ENCODE measurements around the gene OGFR. TPM values are rescaled to one million over a fixed set of nuclear protein-coding genes. Genes with fewer than 3 reads are reported as not detected.

The OGFR gene
- total RNA-seq, 2 donors from 2014 or later = 50.6 to 57.4 TPM

GRCh38 chr20:62840244-62841197 is 35.9 kb downstream of the OGFR start:
- no peaks in the 10 kb centered on the region for H3K36me3 ChIP-seq
- TF ChIP-seq CTCF (IDR thresholded peaks at IDR 0.05) = no peak
- no peak for ATAC-seq (ENCODE audit: insufficient number of reproducible peaks, low FRiP score, low read depth)

GRCh38 chr20:62841705-62842212 is 37.1 kb downstream of the OGFR start:
- DNase-seq (ENCODE audit: low spot score) (no peak), ATAC-seq (ENCODE audit: insufficient number of reproducible peaks, low FRiP score, low read depth) (no peak)
- Histone ChIP-seq H3K27me3 (replicated peaks; ENCODE audit: insufficient read depth) (no peaks in the 10 kb centered on the region), H3K4me3 (no peak overlapping the region), H3K9me3 (no peaks in the 10 kb centered on the region), H3K27ac (no peak overlapping the region), H3K36me3 (no peaks in the 10 kb centered on the region), H3K4me1 (ENCODE audit: control insufficient read depth in 1 of 2, low read depth in 2 of 2) (no peaks in the 10 kb centered on the region)
- no peak for TF ChIP-seq CTCF (IDR thresholded peaks at IDR 0.05)

More at GRCh38 chr20:62840244-62841197, 35.9 kb downstream of the OGFR start:
- no peak overlapping the region for H3K4me3 ChIP-seq
- no peaks in the 10 kb centered on the region for H3K27me3 ChIP-seq (replicated peaks; ENCODE audit: insufficient read depth)
- no peaks in the 10 kb centered on the region for H3K4me1 ChIP-seq (ENCODE audit: control insufficient read depth in 1 of 2, low read depth in 2 of 2)
- H3K9me3 ChIP-seq = no peaks in the 10 kb centered on the region
- H3K27ac ChIP-seq = no peak overlapping the region
- DNase-seq (ENCODE audit: low spot score) = no peak

GRCh38 chr20:62843656-62844055 is 39.0 kb downstream of the OGFR start:
- DNase-seq (ENCODE audit: low spot score) = no peak
- Histone ChIP-seq H3K36me3 (no peaks in the 10 kb centered on the region), H3K9me3 (no peaks in the 10 kb centered on the region), H3K27me3 (replicated peaks; ENCODE audit: insufficient read depth) (no peaks in the 10 kb centered on the region), H3K4me1 (ENCODE audit: control insufficient read depth in 1 of 2, low read depth in 2 of 2) (no peaks in the 10 kb centered on the region), H3K4me3 (no peak overlapping the region), H3K27ac (no peak overlapping the region)
- no peak for ATAC-seq (ENCODE audit: insufficient number of reproducible peaks, low FRiP score, low read depth)
- TF ChIP-seq CTCF (IDR thresholded peaks at IDR 0.05) = no peak

- ATAC-seq (ENCODE audit: insufficient number of reproducible peaks, low FRiP score, low read depth) = no peak
- Histone ChIP-seq H3K27ac (no peak overlapping the region), H3K4me3 (no peak overlapping the region), H3K9me3 (no peaks in the 10 kb centered on the region), H3K36me3 (no peaks in the 10 kb centered on the region), H3K27me3 (replicated peaks; ENCODE audit: insufficient read depth) (no peaks in the 10 kb centered on the region), H3K4me1 (ENCODE audit: control insufficient read depth in 1 of 2, low read depth in 2 of 2) (no peaks in the 10 kb centered on the region)
- TF ChIP-seq CTCF (IDR thresholded peaks at IDR 0.05) = no peak
- no peak for DNase-seq (ENCODE audit: low spot score)
Observed at GRCh38 chr20:62844182-62844581, 39.5 kb downstream of the OGFR start.

- Histone ChIP-seq H3K36me3 (no peaks in the 10 kb centered on the region), H3K27me3 (replicated peaks; ENCODE audit: insufficient read depth) (no peaks in the 10 kb centered on the region), H3K4me3 (no peak overlapping the region), H3K4me1 (ENCODE audit: control insufficient read depth in 1 of 2, low read depth in 2 of 2) (no peaks in the 10 kb centered on the region), H3K9me3 (no peaks in the 10 kb centered on the region), H3K27ac (no peak overlapping the region)
- no peak for ATAC-seq (ENCODE audit: insufficient number of reproducible peaks, low FRiP score, low read depth)
- no peak for TF ChIP-seq CTCF (IDR thresholded peaks at IDR 0.05)
- DNase-seq (ENCODE audit: low spot score) = no peak
Observed at GRCh38 chr20:62845416-62846160, 41.0 kb downstream of the OGFR start.
